OCI-LY1 (cell line): ENCODE measurements around the gene GSTM1.

Experiments used
- EZH2 ChIP-seq: fragments of 200-600 bp; sonication (generic), shearing (Covaris generic); IDR thresholded peaks from 2 replicates; pipeline ENCODE4 v1.8.0; 2017; ENCODE audit warnings: borderline replicate concordance, mixed run types, mild to moderate bottlenecking, antibody characterized with exemption, low read length, moderate library complexity, mixed read lengths
- TF ChIP-seq, protein P1 (sequence below): fragments of 200-600 bp; sonication (generic), shearing (Covaris generic); IDR thresholded peaks from 2 replicates; pipeline ENCODE4 v1.5.1; 2017; ENCODE audit warnings: mild to moderate bottlenecking, antibody characterized with exemption, low read length, moderate library complexity, mixed read lengths

DNA sequence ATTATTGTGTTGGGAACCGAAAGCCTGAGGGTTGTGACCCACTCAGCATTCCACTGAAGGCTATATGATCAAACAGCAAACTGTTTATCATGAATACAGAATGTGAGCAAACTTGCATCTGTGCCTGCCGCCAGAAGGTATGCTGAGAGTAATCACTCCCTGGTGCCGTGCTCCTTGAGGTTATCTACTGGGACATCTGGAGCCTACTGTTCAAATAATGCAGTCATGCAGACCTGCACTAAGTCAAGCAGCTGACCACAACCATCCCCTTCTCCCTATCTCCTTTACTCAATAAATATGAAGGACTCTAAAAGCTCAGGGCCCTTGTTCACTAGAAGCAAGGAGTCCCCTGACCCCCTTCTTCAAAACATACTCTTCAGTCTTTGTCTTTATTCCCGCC is 37.9 kb downstream of the GSTM1 start:
- TF ChIP-seq, protein P1, sequence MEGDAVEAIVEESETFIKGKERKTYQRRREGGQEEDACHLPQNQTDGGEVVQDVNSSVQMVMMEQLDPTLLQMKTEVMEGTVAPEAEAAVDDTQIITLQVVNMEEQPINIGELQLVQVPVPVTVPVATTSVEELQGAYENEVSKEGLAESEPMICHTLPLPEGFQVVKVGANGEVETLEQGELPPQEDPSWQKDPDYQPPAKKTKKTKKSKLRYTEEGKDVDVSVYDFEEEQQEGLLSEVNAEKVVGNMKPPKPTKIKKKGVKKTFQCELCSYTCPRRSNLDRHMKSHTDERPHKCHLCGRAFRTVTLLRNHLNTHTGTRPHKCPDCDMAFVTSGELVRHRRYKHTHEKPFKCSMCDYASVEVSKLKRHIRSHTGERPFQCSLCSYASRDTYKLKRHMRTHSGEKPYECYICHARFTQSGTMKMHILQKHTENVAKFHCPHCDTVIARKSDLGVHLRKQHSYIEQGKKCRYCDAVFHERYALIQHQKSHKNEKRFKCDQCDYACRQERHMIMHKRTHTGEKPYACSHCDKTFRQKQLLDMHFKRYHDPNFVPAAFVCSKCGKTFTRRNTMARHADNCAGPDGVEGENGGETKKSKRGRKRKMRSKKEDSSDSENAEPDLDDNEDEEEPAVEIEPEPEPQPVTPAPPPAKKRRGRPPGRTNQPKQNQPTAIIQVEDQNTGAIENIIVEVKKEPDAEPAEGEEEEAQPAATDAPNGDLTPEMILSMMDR: no peak
- TF ChIP-seq EZH2: no peak
